Midbrain (tissue), 1 donor: ENCODE data around the gene CASQ2.

Experiments
- DNase-seq: peaks from one replicate; lab custom pipeline; 2025; lab: John Stamatoyannopoulos, UW

Gene CASQ2

GRCh38 chr1:115692224-115692623, 76.3 kb downstream of the CASQ2 start:
- DNase-seq, result no peak

GRCh38 chr1:115690972-115691371, 77.5 kb downstream of the CASQ2 start:
- DNase-seq, result no peak

- no peak for DNase-seq
Measured at GRCh38 chr1:115687744-115688143, 80.8 kb downstream of the CASQ2 start.

- DNase-seq, result no peak
Measured at GRCh38 chr1:115685029-115685705, 83.3 kb downstream of the CASQ2 start.

- DNase-seq, result no peak
Measured at GRCh38 chr1:115682792-115683191, 85.7 kb downstream of the CASQ2 start.

GRCh38 chr1:115680730-115681111, 87.8 kb downstream of the CASQ2 start:
- no peak for DNase-seq

GRCh38 chr1:115679141-115679611, 89.3 kb downstream of the CASQ2 start:
- DNase-seq, result no peak

GRCh38 chr1:115678141-115678540, 90.4 kb downstream of the CASQ2 start:
- DNase-seq, result no peak

GRCh38 chr1:115677565-115677964, 90.9 kb downstream of the CASQ2 start:
- DNase-seq, result no peak

GRCh38 chr1:115677182-115677555, 91.3 kb downstream of the CASQ2 start:
- no peak for DNase-seq

- no peak for DNase-seq
Measured at GRCh38 chr1:115676498-115677181, 91.9 kb downstream of the CASQ2 start.

GRCh38 chr1:115672224-115673009, 96.1 kb downstream of the CASQ2 start:
- no peak for DNase-seq

GRCh38 chr1:115671176-115671934, 97.2 kb downstream of the CASQ2 start:
- DNase-seq, result peak; percentile 26

GRCh38 chr1:115670476-115671175, 97.9 kb downstream of the CASQ2 start:
- no peak for DNase-seq

GRCh38 chr1:115669886-115670285, 98.6 kb downstream of the CASQ2 start:
- DNase-seq, result no peak

GRCh38 chr1:115669002-115669673, 99.4 kb downstream of the CASQ2 start:
- no peak for DNase-seq

GRCh38 chr1:115668579-115668978, 99.9 kb downstream of the CASQ2 start:
- DNase-seq, result no peak

GRCh38 chr1:115666702-115667101, 101.8 kb downstream of the CASQ2 start:
- DNase-seq, result peak; percentile 62

- no peak for DNase-seq
Measured at GRCh38 chr1:115666206-115666605, 102.3 kb downstream of the CASQ2 start.

- DNase-seq, result no peak
Measured at GRCh38 chr1:115665319-115666096, 103.0 kb downstream of the CASQ2 start.
